Ishikawa (cell line): ENCODE data around the gene PLEKHA5.

ENCODE experiments used
- CEBPB ChIP-seq: IDR thresholded peaks from 2 replicates; pipeline ENCODE4 v1.6.1; 2012
- CREB1 ChIP-seq: IDR thresholded peaks from 2 replicates; pipeline ENCODE4 v1.6.1; 2012; ENCODE audit warnings: low read depth
- EGR1 ChIP-seq: IDR thresholded peaks from 2 replicates; pipeline ENCODE4 v1.6.1; 2012
- EP300 ChIP-seq: IDR thresholded peaks from 2 replicates; pipeline ENCODE4 v1.6.1; 2012; ENCODE audit warnings: borderline replicate concordance
- FOXM1 ChIP-seq: IDR thresholded peaks from 2 replicates; pipeline ENCODE4 v1.6.1; 2012; ENCODE audit warnings: low read depth, borderline replicate concordance
- MAX ChIP-seq: IDR thresholded peaks from 2 replicates; pipeline ENCODE4 v1.6.1; 2012
- NFIC ChIP-seq: IDR thresholded peaks from 2 replicates; pipeline ENCODE4 v1.6.1; 2012
- RAD21 ChIP-seq: IDR thresholded peaks from 2 replicates; pipeline ENCODE4 v1.6.1; 2012; ENCODE audit warnings: low read depth
- REST ChIP-seq: IDR thresholded peaks from 2 replicates; pipeline ENCODE4 v1.6.1; 2012; ENCODE audit warnings: low read depth, mild to moderate bottlenecking
- TAF1 ChIP-seq: IDR thresholded peaks from 2 replicates; pipeline ENCODE4 v1.6.1; 2012; ENCODE audit warnings: low read depth, mild to moderate bottlenecking
- TCF12 ChIP-seq: IDR thresholded peaks from 2 replicates; pipeline ENCODE4 v1.6.1; 2012; ENCODE audit warnings: low read depth
- TEAD4 ChIP-seq: IDR thresholded peaks from 2 replicates; pipeline ENCODE4 v1.6.1; 2012
- USF1 ChIP-seq: IDR thresholded peaks from 2 replicates; pipeline ENCODE4 v1.6.1; 2012
- YY1 ChIP-seq: IDR thresholded peaks from 2 replicates; pipeline ENCODE4 v1.6.1; 2012; ENCODE audit warnings: low read depth
- ZBTB7A ChIP-seq: IDR thresholded peaks from 2 replicates; pipeline ENCODE4 v1.6.1; 2012; ENCODE audit warnings: low read depth

PLEKHA5 gene

GRCh38 chr12:19387161-19387560, 257.6 kb downstream of the PLEKHA5 start:
- TF ChIP-seq EGR1 (no peak), MAX (no peak)

- TF ChIP-seq EGR1 (no peak), REST (no peak), EP300 (no peak), USF1 (no peak), CEBPB (no peak), YY1 (no peak), TAF1 (no peak), TCF12 (no peak), FOXM1 (no peak), NFIC (no peak), TEAD4 (no peak)
Observed at GRCh38 chr12:19388131-19388549, 258.6 kb downstream of the PLEKHA5 start.

- TF ChIP-seq TAF1 (no peak), ZBTB7A (no peak), RAD21 (no peak), YY1 (no peak), EP300 (no peak), MAX (no peak), USF1 (no peak), FOXM1 (no peak), TCF12 (no peak), CREB1 (no peak), NFIC (no peak), TEAD4 (no peak), CEBPB (no peak), REST (no peak), EGR1 (no peak)
Observed at GRCh38 chr12:19390051-19390598, 260.6 kb downstream of the PLEKHA5 start.

- TF ChIP-seq EP300: no peak
- no peak for TF ChIP-seq CEBPB
- no peak for TF ChIP-seq TAF1
- no peak for TF ChIP-seq NFIC
- no peak for TF ChIP-seq ZBTB7A
- TF ChIP-seq USF1: no peak
- TF ChIP-seq RAD21: no peak
- no peak for TF ChIP-seq MAX
- TF ChIP-seq FOXM1: no peak
- TF ChIP-seq EGR1: no peak
- TF ChIP-seq CREB1: no peak
- no peak for TF ChIP-seq YY1
- no peak for TF ChIP-seq TCF12
- no peak for TF ChIP-seq REST
- no peak for TF ChIP-seq TEAD4
Observed at GRCh38 chr12:19394385-19394784, 264.9 kb downstream of the PLEKHA5 start.
